Tibial artery (tissue), 4 donors: ENCODE results near the gene PRTFDC1.

Experiments
- DNase-seq, 2 donors: peaks; one replicate each; pipeline ENCODE4 v3.0.0-alpha.2; 2019
- H3K27ac ChIP-seq, 2 donors: fragments of 200-600 bp; sonication (generic) in 1 of 2; 1 replicate in 1 of 2; 2 replicates in 1 of 2; pipeline ENCODE4 v1.5.1; 2018 to 2019; ENCODE audit warnings: mild to moderate bottlenecking in 1 of 2
- H3K27me3 ChIP-seq, 2 donors: fragments of 200-600 bp; sonication (generic) in 1 of 2; one replicate each; pipeline versions ENCODE4 v1.5.1 to v1.6.0; 2016 to 2019
- H3K36me3 ChIP-seq, 3 donors: fragments of 200-600 bp; sonication (generic) in 2 of 3; one replicate each; pipeline ENCODE4 v1.5.1; 2016 to 2019; ENCODE audit warnings: mild to moderate bottlenecking in 2 of 3
- H3K4me1 ChIP-seq, 4 donors: fragments of 200-600 bp; sonication (generic) in 2 of 4; 1 replicate in 3 of 4; 2 replicates in 1 of 4; pipeline ENCODE4 v1.5.1; 2016 to 2019
- H3K4me3 ChIP-seq, 2 donors: fragments of 200-600 bp; sonication (generic) in 1 of 2; 1 replicate in 1 of 2; 2 replicates in 1 of 2; pipeline ENCODE4 v1.5.1; 2018 to 2019; ENCODE audit warnings: mild to moderate bottlenecking in 2 of 2
- H3K9me3 ChIP-seq, 3 donors: fragments of 200-600 bp; sonication (generic) in 1 of 3; one replicate each; pipeline ENCODE4 v1.5.1; 2016 to 2019
- CTCF ChIP-seq, 2 experiments: fragments of 200-600 bp in 1 of 2; fragments of 450-650 bp in 1 of 2; IDR thresholded peaks; one replicate each; pipeline ENCODE4 v1.5.1; 2017 to 2019; ENCODE audit warnings: antibody characterized with exemption in 2 of 2, mild to moderate bottlenecking in 1 of 2, moderate library complexity in 1 of 2
- intact Hi-C: fragments of 100-400 bp; cut with DNase I; formaldehyde crosslinking; loops from one replicate; pipeline ENCODE4 v1.15.0; 2023; ENCODE audit warnings: low total_unique reads

The PRTFDC1 gene

GRCh38 chr10:24882047-24882698 lies 70.2 kb downstream of the PRTFDC1 start:
- intact Hi-C loops, result no loop called here
- Histone ChIP-seq H3K27ac (no peak overlapping the region), H3K27me3 (no peaks in the 10 kb centered on the region), H3K4me3 (no peak overlapping the region), H3K9me3 (no peaks in the 10 kb centered on the region), H3K4me1 (peaks cover 0 to 3% (median 0%) of the 10 kb centered on the region in 4 donors), H3K36me3 (no peaks in the 10 kb centered on the region)
- TF ChIP-seq CTCF (IDR thresholded peaks at IDR 0.05), result no peak
- DNase-seq, result peak in 1 of 2 donors; percentile 44

GRCh38 chr10:24879861-24880260 lies 72.5 kb downstream of the PRTFDC1 start:
- H3K27me3 ChIP-seq, result no peaks in the 10 kb centered on the region
- no peak for DNase-seq
- no peak overlapping the region for H3K27ac ChIP-seq
- H3K9me3 ChIP-seq, result no peaks in the 10 kb centered on the region
- no peak for TF ChIP-seq CTCF (IDR thresholded peaks at IDR 0.05)
- no peaks in the 10 kb centered on the region for H3K36me3 ChIP-seq
- H3K4me3 ChIP-seq, result no peak overlapping the region
- intact Hi-C loops, result no loop called here
- peaks cover 0 to 3% (median 0%) of the 10 kb centered on the region in 4 donors for H3K4me1 ChIP-seq

- no peak for TF ChIP-seq CTCF (IDR thresholded peaks at IDR 0.05)
- no peaks in the 10 kb centered on the region for H3K9me3 ChIP-seq
- no peak for DNase-seq
- H3K27me3 ChIP-seq, result no peaks in the 10 kb centered on the region
- intact Hi-C loops, result no loop called here
- H3K4me1 ChIP-seq, result peaks cover 0 to 19% (median 5%) of the 10 kb centered on the region in 4 donors
- no peak overlapping the region for H3K4me3 ChIP-seq
- no peaks in the 10 kb centered on the region for H3K36me3 ChIP-seq
- no peak overlapping the region for H3K27ac ChIP-seq
Observed at GRCh38 chr10:24874133-24874532, 78.3 kb downstream of the PRTFDC1 start.

GRCh38 chr10:24873281-24873683 lies 79.1 kb downstream of the PRTFDC1 start:
- TF ChIP-seq CTCF (IDR thresholded peaks at IDR 0.05), result no peak
- DNase-seq, result peak in 1 of 2 donors; percentile 32
- Histone ChIP-seq H3K36me3 (no peaks in the 10 kb centered on the region), H3K9me3 (no peaks in the 10 kb centered on the region), H3K4me1 (peaks cover 0 to 19% (median 5%) of the 10 kb centered on the region in 4 donors), H3K4me3 (no peak overlapping the region), H3K27ac (peak overlapping the region in 1 of 2 donors; percentile 23), H3K27me3 (no peaks in the 10 kb centered on the region)
- intact Hi-C loops, result no loop called here

GRCh38 chr10:24872790-24873182 lies 79.6 kb downstream of the PRTFDC1 start:
- Histone ChIP-seq H3K36me3 (no peaks in the 10 kb centered on the region), H3K4me1 (peaks cover 0 to 19% (median 5%) of the 10 kb centered on the region in 4 donors), H3K27ac (no peak overlapping the region), H3K9me3 (no peaks in the 10 kb centered on the region), H3K4me3 (no peak overlapping the region), H3K27me3 (no peaks in the 10 kb centered on the region)
- no peak for DNase-seq
- TF ChIP-seq CTCF (IDR thresholded peaks at IDR 0.05), result no peak
- intact Hi-C loops, result no loop called here
